ENCODE measurements around the gene GPC6.

The GPC6 gene

GRCh38 chr13:93775507-93776108 is 549.0 kb downstream of the GPC6 start:
- H3K4me2 ChIP-seq (ENCODE audit: low read length) = no peak overlapping the region
- no CpG with 5 or more reads among the region's 8 CpGs for WGBS (ENCODE audit: extremely low coverage, insufficient coverage, insufficient read length)
- no peaks in the 10 kb centered on the region for H3K79me1 ChIP-seq (ENCODE audit: low read length)
- H2BK5ac ChIP-seq (ENCODE audit: low read depth, low read length, poor library complexity) = no peak overlapping the region
- H4K8ac ChIP-seq (ENCODE audit: low read depth, low read length) = no peak overlapping the region
- H3K36me3 ChIP-seq (ENCODE audit: control insufficient read depth in 1 of 2, insufficient read depth in 2 of 2, low read length in 2 of 2) = no peaks in the 10 kb centered on the region
- H2BK12ac ChIP-seq (ENCODE audit: low read length) = no peak overlapping the region
- no peak overlapping the region for H3K23ac ChIP-seq (ENCODE audit: low read length)
- H3K18ac ChIP-seq (ENCODE audit: low read length) = no peak overlapping the region
- no peak overlapping the region for H4K91ac ChIP-seq (ENCODE audit: low read depth, low read length)
- H3K14ac ChIP-seq (ENCODE audit: low read length) = no peak overlapping the region
- no peaks in the 10 kb centered on the region for H3K27me3 ChIP-seq (ENCODE audit: insufficient read depth, low read length)
- peak in 1 of 2 donors; percentile 9 for DNase-seq
- no peak overlapping the region for H3K27ac ChIP-seq (ENCODE audit: low read depth, low read length)
- no peak overlapping the region for H2BK120ac ChIP-seq (ENCODE audit: insufficient read depth, low read length, poor library complexity)
- H2AK5ac ChIP-seq (ENCODE audit: low read length) = no peak overlapping the region
- no peaks in the 10 kb centered on the region for H3K9me3 ChIP-seq (ENCODE audit: insufficient read depth, low read depth, low read length)
- H3K4ac ChIP-seq (ENCODE audit: low read depth, low read length) = no peak overlapping the region
- H3K4me3 ChIP-seq (ENCODE audit: low read depth, low read length) = no peak overlapping the region
- H2AFZ ChIP-seq (ENCODE audit: insufficient read depth, low read length, poor library complexity) = no peak overlapping the region
- H4K12ac ChIP-seq (ENCODE audit: low read depth, low read length) = no peak overlapping the region
- H3K79me2 ChIP-seq (ENCODE audit: control insufficient read depth, insufficient read depth, low read length, poor library complexity) = no peaks in the 10 kb centered on the region
- no peak overlapping the region for H3K9ac ChIP-seq (ENCODE audit: low read length)
- H3K4me1 ChIP-seq (ENCODE audit: control insufficient read depth in 1 of 2, insufficient read depth in 2 of 2, low read length in 2 of 2) = peaks cover 0 to 2% of the 10 kb centered on the region in 2 experiments

- H4K91ac ChIP-seq (ENCODE audit: low read depth, low read length) = no peak overlapping the region
- peaks cover 0 to 2% of the 10 kb centered on the region in 2 experiments for H3K4me1 ChIP-seq (ENCODE audit: control insufficient read depth in 1 of 2, insufficient read depth in 2 of 2, low read length in 2 of 2)
- no peak overlapping the region for H3K18ac ChIP-seq (ENCODE audit: low read length)
- no peak overlapping the region for H2BK5ac ChIP-seq (ENCODE audit: low read depth, low read length, poor library complexity)
- H3K9me3 ChIP-seq (ENCODE audit: insufficient read depth, low read depth, low read length) = no peaks in the 10 kb centered on the region
- no peaks in the 10 kb centered on the region for H3K79me1 ChIP-seq (ENCODE audit: low read length)
- no peak overlapping the region for H4K8ac ChIP-seq (ENCODE audit: low read depth, low read length)
- no peak overlapping the region for H3K4me2 ChIP-seq (ENCODE audit: low read length)
- no peaks in the 10 kb centered on the region for H3K36me3 ChIP-seq (ENCODE audit: control insufficient read depth in 1 of 2, insufficient read depth in 2 of 2, low read length in 2 of 2)
- no peaks in the 10 kb centered on the region for H3K27me3 ChIP-seq (ENCODE audit: insufficient read depth, low read length)
- no peak overlapping the region for H3K27ac ChIP-seq (ENCODE audit: low read depth, low read length)
- H3K14ac ChIP-seq (ENCODE audit: low read length) = no peak overlapping the region
- no CpG with 5 or more reads among the region's 5 CpGs for WGBS (ENCODE audit: extremely low coverage, insufficient coverage, insufficient read length)
- H2AK5ac ChIP-seq (ENCODE audit: low read length) = no peak overlapping the region
- H3K4me3 ChIP-seq (ENCODE audit: low read depth, low read length) = no peak overlapping the region
- no peak overlapping the region for H3K4ac ChIP-seq (ENCODE audit: low read depth, low read length)
- no peak overlapping the region for H3K23ac ChIP-seq (ENCODE audit: low read length)
- H3K79me2 ChIP-seq (ENCODE audit: control insufficient read depth, insufficient read depth, low read length, poor library complexity) = no peaks in the 10 kb centered on the region
- H2BK12ac ChIP-seq (ENCODE audit: low read length) = no peak overlapping the region
- H2BK120ac ChIP-seq (ENCODE audit: insufficient read depth, low read length, poor library complexity) = no peak overlapping the region
- DNase-seq = peak in 1 of 2 donors; percentile 4
- no peak overlapping the region for H3K9ac ChIP-seq (ENCODE audit: low read length)
- no peak overlapping the region for H4K12ac ChIP-seq (ENCODE audit: low read depth, low read length)
- no peak overlapping the region for H2AFZ ChIP-seq (ENCODE audit: insufficient read depth, low read length, poor library complexity)
These were observed 550.3 kb downstream of the GPC6 start for GRCh38 chr13:93776936-93777335.

GRCh38 chr13:93777504-93777903 is 550.9 kb downstream of the GPC6 start:
- Histone ChIP-seq H3K36me3 (ENCODE audit: control insufficient read depth in 1 of 2, insufficient read depth in 2 of 2, low read length in 2 of 2) (no peaks in the 10 kb centered on the region), H2BK120ac (ENCODE audit: insufficient read depth, low read length, poor library complexity) (no peak overlapping the region), H3K4me2 (ENCODE audit: low read length) (no peak overlapping the region), H3K4ac (ENCODE audit: low read depth, low read length) (no peak overlapping the region), H3K18ac (ENCODE audit: low read length) (no peak overlapping the region), H2BK5ac (ENCODE audit: low read depth, low read length, poor library complexity) (no peak overlapping the region), H3K14ac (ENCODE audit: low read length) (no peak overlapping the region), H3K27ac (ENCODE audit: low read depth, low read length) (no peak overlapping the region), H3K9me3 (ENCODE audit: insufficient read depth, low read depth, low read length) (no peaks in the 10 kb centered on the region), H2AFZ (ENCODE audit: insufficient read depth, low read length, poor library complexity) (no peak overlapping the region), H3K4me1 (ENCODE audit: control insufficient read depth in 1 of 2, insufficient read depth in 2 of 2, low read length in 2 of 2) (peaks cover 0 to 2% of the 10 kb centered on the region in 2 experiments), H3K23ac (ENCODE audit: low read length) (no peak overlapping the region), H3K4me3 (ENCODE audit: low read depth, low read length) (no peak overlapping the region), H3K9ac (ENCODE audit: low read length) (no peak overlapping the region), H2AK5ac (ENCODE audit: low read length) (no peak overlapping the region), H3K79me2 (ENCODE audit: control insufficient read depth, insufficient read depth, low read length, poor library complexity) (no peaks in the 10 kb centered on the region), H2BK12ac (ENCODE audit: low read length) (no peak overlapping the region), H3K79me1 (ENCODE audit: low read length) (no peaks in the 10 kb centered on the region), H3K27me3 (ENCODE audit: insufficient read depth, low read length) (no peaks in the 10 kb centered on the region), H4K8ac (ENCODE audit: low read depth, low read length) (no peak overlapping the region), H4K12ac (ENCODE audit: low read depth, low read length) (no peak overlapping the region), H4K91ac (ENCODE audit: low read depth, low read length) (no peak overlapping the region)
- WGBS (ENCODE audit: extremely low coverage, insufficient coverage, insufficient read length) = no CpG with 5 or more reads among the region's 2 CpGs
- no peak for DNase-seq

GRCh38 chr13:93778548-93778947 is 551.9 kb downstream of the GPC6 start:
- Histone ChIP-seq H4K8ac (ENCODE audit: low read depth, low read length) (no peak overlapping the region), H3K23ac (ENCODE audit: low read length) (no peak overlapping the region), H3K14ac (ENCODE audit: low read length) (no peak overlapping the region), H4K91ac (ENCODE audit: low read depth, low read length) (no peak overlapping the region), H2BK5ac (ENCODE audit: low read depth, low read length, poor library complexity) (no peak overlapping the region), H2AFZ (ENCODE audit: insufficient read depth, low read length, poor library complexity) (no peak overlapping the region), H3K4ac (ENCODE audit: low read depth, low read length) (no peak overlapping the region), H3K79me2 (ENCODE audit: control insufficient read depth, insufficient read depth, low read length, poor library complexity) (no peaks in the 10 kb centered on the region), H2BK120ac (ENCODE audit: insufficient read depth, low read length, poor library complexity) (no peak overlapping the region), H2AK5ac (ENCODE audit: low read length) (no peak overlapping the region), H3K9me3 (ENCODE audit: insufficient read depth, low read depth, low read length) (no peaks in the 10 kb centered on the region), H3K4me2 (ENCODE audit: low read length) (no peak overlapping the region), H3K27ac (ENCODE audit: low read depth, low read length) (no peak overlapping the region), H3K9ac (ENCODE audit: low read length) (no peak overlapping the region), H3K27me3 (ENCODE audit: insufficient read depth, low read length) (no peaks in the 10 kb centered on the region), H3K18ac (ENCODE audit: low read length) (no peak overlapping the region), H2BK12ac (ENCODE audit: low read length) (no peak overlapping the region), H4K12ac (ENCODE audit: low read depth, low read length) (no peak overlapping the region), H3K36me3 (ENCODE audit: control insufficient read depth in 1 of 2, insufficient read depth in 2 of 2, low read length in 2 of 2) (no peaks in the 10 kb centered on the region), H3K4me3 (ENCODE audit: low read depth, low read length) (no peak overlapping the region), H3K4me1 (ENCODE audit: control insufficient read depth in 1 of 2, insufficient read depth in 2 of 2, low read length in 2 of 2) (peaks cover 0 to 2% of the 10 kb centered on the region in 2 experiments), H3K79me1 (ENCODE audit: low read length) (no peaks in the 10 kb centered on the region)
- WGBS (ENCODE audit: extremely low coverage, insufficient coverage, insufficient read length) = no CpG with 5 or more reads among the region's 1 CpG
- DNase-seq = no peak
